ENCODE measurements around the gene TNXB.
A peak's percentile ranks its signal among the peaks of the same experiment; 100 is the strongest.

Gene TNXB, protein sequence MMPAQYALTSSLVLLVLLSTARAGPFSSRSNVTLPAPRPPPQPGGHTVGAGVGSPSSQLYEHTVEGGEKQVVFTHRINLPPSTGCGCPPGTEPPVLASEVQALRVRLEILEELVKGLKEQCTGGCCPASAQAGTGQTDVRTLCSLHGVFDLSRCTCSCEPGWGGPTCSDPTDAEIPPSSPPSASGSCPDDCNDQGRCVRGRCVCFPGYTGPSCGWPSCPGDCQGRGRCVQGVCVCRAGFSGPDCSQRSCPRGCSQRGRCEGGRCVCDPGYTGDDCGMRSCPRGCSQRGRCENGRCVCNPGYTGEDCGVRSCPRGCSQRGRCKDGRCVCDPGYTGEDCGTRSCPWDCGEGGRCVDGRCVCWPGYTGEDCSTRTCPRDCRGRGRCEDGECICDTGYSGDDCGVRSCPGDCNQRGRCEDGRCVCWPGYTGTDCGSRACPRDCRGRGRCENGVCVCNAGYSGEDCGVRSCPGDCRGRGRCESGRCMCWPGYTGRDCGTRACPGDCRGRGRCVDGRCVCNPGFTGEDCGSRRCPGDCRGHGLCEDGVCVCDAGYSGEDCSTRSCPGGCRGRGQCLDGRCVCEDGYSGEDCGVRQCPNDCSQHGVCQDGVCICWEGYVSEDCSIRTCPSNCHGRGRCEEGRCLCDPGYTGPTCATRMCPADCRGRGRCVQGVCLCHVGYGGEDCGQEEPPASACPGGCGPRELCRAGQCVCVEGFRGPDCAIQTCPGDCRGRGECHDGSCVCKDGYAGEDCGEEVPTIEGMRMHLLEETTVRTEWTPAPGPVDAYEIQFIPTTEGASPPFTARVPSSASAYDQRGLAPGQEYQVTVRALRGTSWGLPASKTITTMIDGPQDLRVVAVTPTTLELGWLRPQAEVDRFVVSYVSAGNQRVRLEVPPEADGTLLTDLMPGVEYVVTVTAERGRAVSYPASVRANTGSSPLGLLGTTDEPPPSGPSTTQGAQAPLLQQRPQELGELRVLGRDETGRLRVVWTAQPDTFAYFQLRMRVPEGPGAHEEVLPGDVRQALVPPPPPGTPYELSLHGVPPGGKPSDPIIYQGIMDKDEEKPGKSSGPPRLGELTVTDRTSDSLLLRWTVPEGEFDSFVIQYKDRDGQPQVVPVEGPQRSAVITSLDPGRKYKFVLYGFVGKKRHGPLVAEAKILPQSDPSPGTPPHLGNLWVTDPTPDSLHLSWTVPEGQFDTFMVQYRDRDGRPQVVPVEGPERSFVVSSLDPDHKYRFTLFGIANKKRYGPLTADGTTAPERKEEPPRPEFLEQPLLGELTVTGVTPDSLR (N-terminal part only)

DNA sequence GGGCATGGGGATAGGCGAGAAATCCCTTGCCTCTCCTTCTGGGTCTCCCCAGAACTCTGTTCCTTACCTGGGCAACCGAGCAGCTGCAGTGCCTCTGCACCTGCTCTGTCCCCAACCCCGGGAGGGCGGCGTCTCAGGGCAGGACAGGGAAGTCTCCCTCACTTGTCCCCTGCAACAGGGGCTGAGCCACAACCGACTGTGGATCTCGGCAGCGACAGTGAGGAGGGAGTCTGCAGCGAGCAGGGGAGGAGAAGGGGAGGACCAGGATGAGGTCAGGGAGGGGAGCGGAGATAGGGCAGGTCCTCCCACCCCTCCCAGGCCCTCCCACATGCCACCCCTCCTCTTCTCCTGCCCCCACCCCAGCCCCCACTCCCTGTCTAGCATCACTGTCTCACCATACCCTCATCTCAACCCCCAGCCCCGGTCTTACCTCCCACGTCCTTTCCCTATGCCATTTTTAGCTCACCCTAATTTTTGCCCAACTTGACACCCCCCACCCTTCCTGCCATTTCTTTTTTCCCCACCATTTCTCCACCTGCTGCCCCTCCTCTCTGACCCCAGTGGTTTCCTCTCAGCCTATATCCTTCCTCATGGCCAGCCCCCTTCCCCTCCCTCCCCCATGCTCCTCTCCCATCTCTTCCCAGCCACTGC, at the start of gene TNXB:
Gene TNXB, minus strand, starts transcription at position 225 of the 651 bp plus-strand sequence. CDS start 11,140 bp downstream, outside the sequence.
- DNase-seq (ENCODE audit: low read depth in 2 of 2): no peak

GRCh38 chr6:32158052-32158451, 48.9 kb upstream of the TNXB start:
- no peak for DNase-seq (ENCODE audit: low read depth in 2 of 2)

DNA sequence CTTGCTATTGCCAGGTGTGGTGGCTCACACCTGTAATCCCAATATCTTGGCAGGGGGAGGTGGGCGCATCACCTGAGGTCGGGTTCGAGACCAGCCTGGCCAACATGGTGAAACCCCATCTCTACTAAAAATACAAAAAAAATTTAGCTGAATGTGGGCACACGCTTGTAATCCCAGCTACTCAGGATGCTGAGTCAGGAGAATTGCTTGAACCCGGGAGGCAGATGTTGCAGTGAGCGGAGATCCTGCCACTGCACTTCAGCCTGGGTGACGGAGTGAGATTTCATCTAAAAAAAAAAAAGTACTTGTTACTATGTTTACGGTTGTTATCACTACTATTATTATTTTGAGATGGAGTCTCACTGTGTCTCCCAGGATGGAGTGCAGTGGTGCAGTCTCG, 47.8 kb upstream of the TNXB start:
- DNase-seq (ENCODE audit: low read depth in 2 of 2): no peak

DNA sequence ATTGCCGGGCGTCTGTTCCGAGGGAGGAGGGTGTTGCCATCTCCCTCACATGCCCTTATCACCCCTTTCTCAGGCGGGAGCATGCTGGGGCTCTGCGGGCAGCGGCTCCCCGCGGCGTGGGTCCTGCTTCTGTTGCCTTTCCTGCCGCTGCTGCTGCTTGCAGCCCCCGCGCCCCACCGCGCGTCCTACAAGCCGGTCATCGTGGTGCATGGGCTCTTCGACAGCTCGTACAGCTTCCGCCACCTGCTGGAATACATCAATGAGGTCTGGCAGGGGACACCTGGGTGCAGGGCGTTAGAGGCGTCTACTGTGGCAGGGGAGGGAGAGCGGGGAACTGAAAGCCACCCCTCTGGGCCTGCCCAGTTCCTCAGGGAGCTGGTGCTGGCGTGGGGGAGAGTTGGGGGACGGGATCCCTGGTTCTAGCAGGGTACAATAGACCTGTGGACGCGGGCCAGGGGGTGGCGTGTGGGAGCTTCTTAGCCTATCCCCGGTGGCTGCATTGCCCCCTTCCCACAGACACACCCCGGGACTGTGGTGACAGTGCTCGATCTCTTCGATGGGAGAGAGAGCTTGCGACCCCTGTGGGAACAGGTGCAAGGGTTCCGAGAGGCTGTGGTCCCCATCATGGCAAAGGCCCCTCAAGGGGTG, 45.5 kb upstream of the TNXB start:
- no peak for DNase-seq (ENCODE audit: low read depth in 2 of 2)

GRCh38 chr6:32153564-32154513, 44.7 kb upstream of the TNXB start, which contains the start of gene PPT2:
Gene PPT2, plus strand, starts transcription at chr6:32154141. Its CDS starts 454 bp downstream, at chr6:32154595.
- peak; percentile 88 for DNase-seq (ENCODE audit: low read depth in 2 of 2)

GRCh38 chr6:32152769-32153563, 43.8 kb upstream of the TNXB start:
- DNase-seq (ENCODE audit: low read depth in 2 of 2): no peak

DNA sequence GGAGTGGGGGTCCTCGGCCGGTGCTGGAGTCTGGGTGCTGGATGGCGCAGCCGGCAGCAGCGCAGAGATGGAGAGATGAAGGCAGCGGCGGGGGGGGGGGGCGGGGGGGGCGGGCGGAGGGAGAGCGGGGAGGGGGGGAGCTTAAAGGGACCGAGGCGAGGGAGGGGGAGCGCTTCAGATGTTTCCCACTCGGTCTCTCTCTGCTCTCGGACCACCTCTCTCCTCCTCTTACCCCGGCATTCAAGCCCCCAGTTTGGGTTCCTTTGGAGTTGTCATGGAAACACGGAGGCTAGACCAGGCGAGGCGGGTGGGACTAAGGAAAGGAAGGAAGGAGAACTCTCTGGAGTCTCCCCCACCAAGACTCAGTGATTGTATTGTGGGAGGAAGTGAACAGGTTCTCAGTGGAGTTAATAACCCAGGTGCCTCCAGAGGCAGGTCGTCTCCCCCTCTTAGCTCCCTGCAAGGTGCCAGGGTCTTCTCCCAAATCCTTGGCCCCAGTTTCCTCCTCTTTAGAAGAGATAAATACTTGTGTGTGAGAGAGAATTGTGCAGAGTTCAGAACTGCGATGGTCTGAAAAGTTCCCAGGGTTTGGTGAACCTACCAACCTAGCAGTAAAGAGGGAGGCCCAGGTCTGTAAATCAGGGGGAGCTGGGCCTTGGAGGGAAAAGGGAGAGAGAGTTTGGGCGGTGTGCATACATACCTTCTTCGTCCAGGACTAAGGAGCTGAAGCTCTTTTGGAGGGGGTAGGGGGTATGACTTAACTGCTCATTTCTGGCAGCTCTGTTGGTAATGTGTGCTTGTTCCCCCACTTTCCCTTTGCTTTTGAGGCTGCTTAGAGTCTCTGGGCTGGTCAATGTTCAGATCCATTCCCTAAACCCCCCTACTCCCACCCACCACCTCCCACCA, 43.0 kb upstream of the TNXB start, which contains the start of gene PRRT1:
Gene PRRT1, minus strand, starts transcription at position 77 of the 906 bp plus-strand sequence. CDS start 112 bp downstream, outside the sequence.
- no peak for DNase-seq (ENCODE audit: low read depth in 2 of 2)

GRCh38 chr6:32151181-32151862, 42.2 kb upstream of the TNXB start:
- DNase-seq (ENCODE audit: low read depth in 2 of 2): no peak

GRCh38 chr6:32149932-32150870, 41.1 kb upstream of the TNXB start:
- DNase-seq (ENCODE audit: low read depth in 2 of 2): no peak

GRCh38 chr6:32149092-32149755, 40.1 kb upstream of the TNXB start:
- DNase-seq (ENCODE audit: low read depth in 2 of 2): no peak

DNA sequence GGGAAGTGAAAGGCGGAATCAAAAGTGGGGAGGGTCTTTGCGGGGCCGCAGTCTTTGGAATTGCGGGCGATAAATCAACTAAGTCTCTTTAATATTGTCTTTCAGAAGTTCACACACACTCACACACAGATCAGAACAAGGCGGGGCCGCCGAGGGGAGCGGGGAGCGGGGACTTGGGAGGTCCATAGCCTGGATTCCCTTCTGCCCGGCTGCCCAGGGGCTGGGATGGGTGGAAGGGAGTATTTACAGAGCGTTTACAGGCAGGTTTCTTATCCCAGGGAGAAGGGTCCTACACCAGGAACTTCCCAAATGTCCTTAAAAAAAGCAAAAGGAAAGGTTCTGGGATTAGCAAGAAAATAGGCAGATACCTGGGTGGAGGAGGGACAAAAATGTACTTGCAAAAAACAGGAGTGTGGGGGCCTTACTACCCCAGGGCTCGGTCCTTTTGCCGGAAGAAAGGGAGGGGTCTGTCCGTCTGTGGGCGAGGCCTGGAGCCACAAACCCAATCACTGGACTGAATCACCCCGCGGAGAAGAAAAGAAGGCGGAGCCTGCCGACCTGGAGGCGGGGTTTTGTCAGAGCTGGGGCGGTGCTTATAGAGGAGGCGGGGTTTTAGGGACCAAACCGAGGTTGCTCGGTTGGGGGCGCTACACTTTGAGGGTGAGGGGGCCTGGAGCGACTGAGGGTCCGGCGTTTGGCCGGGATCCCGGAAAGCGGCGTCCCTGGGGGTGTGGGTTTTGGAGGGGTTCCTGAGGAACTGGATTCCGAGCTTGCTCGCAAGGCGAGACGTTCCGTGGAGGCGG, 39.4 kb upstream of the TNXB start:
- DNase-seq (ENCODE audit: low read depth in 2 of 2): no peak

- DNase-seq (ENCODE audit: low read depth in 2 of 2): no peak
Measured at GRCh38 chr6:32147401-32148132, 38.4 kb upstream of the TNXB start.

DNA sequence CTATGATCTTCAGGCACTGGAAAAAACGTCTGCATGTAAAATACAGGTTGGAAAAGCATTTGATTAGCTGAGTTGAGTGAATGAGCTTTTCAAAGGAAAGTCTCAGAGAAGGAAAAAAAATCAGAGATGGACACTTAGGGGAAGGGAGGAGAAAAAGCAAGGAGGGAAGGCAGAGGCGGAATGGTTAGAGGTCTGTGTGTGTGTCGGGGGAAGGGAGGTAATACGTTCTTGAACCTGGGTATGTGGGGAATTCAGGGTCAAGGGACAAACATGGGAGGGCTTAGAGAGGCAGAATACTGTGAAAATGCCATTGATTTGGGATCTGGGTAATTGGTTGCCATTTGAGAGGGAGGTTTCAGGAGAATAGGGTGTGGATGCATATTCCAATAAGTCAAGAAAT, 37.5 kb upstream of the TNXB start:
- no peak for DNase-seq (ENCODE audit: low read depth in 2 of 2)

GRCh38 chr6:32146287-32146686, 37.1 kb upstream of the TNXB start:
- DNase-seq (ENCODE audit: low read depth in 2 of 2): no peak
